Neuronal stem cell (in vitro differentiated cells): ENCODE results near the gene DNAH1.

Source experiments
- DNase-seq: peaks from one replicate; pipeline ENCODE4 v3.0.0-alpha.2; 2013; ENCODE audit warnings: low spot score
- H2AFZ ChIP-seq: one replicate; pipeline ENCODE4 v1.6.1; 2013; ENCODE audit warnings: mild to moderate bottlenecking, low read length, inconsistent platforms
- H2AK5ac ChIP-seq: 2 replicates; pipeline ENCODE4 v1.6.1; 2013; ENCODE audit warnings: low read depth, mild to moderate bottlenecking, inconsistent platforms, low read length, moderate library complexity, mixed read lengths
- H2BK120ac ChIP-seq: 2 replicates; pipeline ENCODE4 v1.6.1; 2013; ENCODE audit warnings: low read depth, mild to moderate bottlenecking, inconsistent platforms, low read length, moderate library complexity, mixed read lengths
- H2BK12ac ChIP-seq: one replicate; pipeline ENCODE4 v1.6.1; 2013; ENCODE audit warnings: low read length, inconsistent platforms
- H2BK15ac ChIP-seq: 2 replicates; pipeline ENCODE4 v1.6.1; 2013; ENCODE audit warnings: mild to moderate bottlenecking, low read length, inconsistent platforms, mixed read lengths
- H2BK5ac ChIP-seq: one replicate; pipeline ENCODE4 v1.6.1; 2013; ENCODE audit warnings: inconsistent platforms, mild to moderate bottlenecking, low read length, moderate library complexity
- H3K14ac ChIP-seq: one replicate; pipeline ENCODE4 v1.6.1; 2013; ENCODE audit warnings: low read length, inconsistent platforms
- H3K18ac ChIP-seq: 2 replicates; pipeline ENCODE4 v1.6.1; 2013; ENCODE audit warnings: low read length, inconsistent platforms
- H3K23ac ChIP-seq: 2 replicates; pipeline ENCODE4 v1.6.1; 2013; ENCODE audit warnings: low read depth, mild to moderate bottlenecking, mixed read lengths, low read length, inconsistent platforms; ENCODE audit not compliant: poor library complexity
- H3K27ac ChIP-seq: replicated peaks from 3 replicates; pipeline ENCODE4 v1.5.1; 2013; ENCODE audit warnings: low read length, inconsistent platforms
- H3K27me3 ChIP-seq, 3 experiments: 2 replicates each; pipeline ENCODE4 v1.6.1; 2013; ENCODE audit warnings: low read length in 3 of 3, mild to moderate bottlenecking in 2 of 3, inconsistent platforms in 1 of 3, low read depth in 1 of 3, mixed read lengths in 1 of 3, moderate library complexity in 1 of 3; ENCODE audit not compliant: control insufficient read depth in 3 of 3, insufficient read depth in 3 of 3
- H3K36me3 ChIP-seq, 2 donors: replicated peaks in 1 of 2; 2 replicates each; pipeline ENCODE4 v1.6.1; 2013; ENCODE audit warnings: low read length in 2 of 2; ENCODE audit not compliant: control insufficient read depth in 2 of 2, insufficient read depth in 2 of 2
- H3K4ac ChIP-seq: 2 replicates; pipeline ENCODE4 v1.6.1; 2013; ENCODE audit warnings: inconsistent platforms, mild to moderate bottlenecking, low read length, moderate library complexity
- H3K4me1 ChIP-seq, 2 donors: 1 replicate in 1 of 2; 2 replicates in 1 of 2; pipeline ENCODE4 v1.6.1; 2013; ENCODE audit warnings: low read length in 2 of 2, low read depth in 1 of 2; ENCODE audit not compliant: control insufficient read depth in 2 of 2, insufficient read depth in 1 of 2
- H3K4me2 ChIP-seq: one replicate; pipeline ENCODE4 v1.6.1; 2013; ENCODE audit warnings: mild to moderate bottlenecking, low read length, inconsistent platforms; ENCODE audit not compliant: insufficient read depth, poor library complexity, severe bottlenecking
- H3K4me3 ChIP-seq, 2 donors: 2 replicates each; pipeline ENCODE4 v1.5.1; 2013; ENCODE audit warnings: low read length in 2 of 2, mild to moderate bottlenecking in 2 of 2, inconsistent platforms in 1 of 2, moderate library complexity in 1 of 2
- H3K79me1 ChIP-seq: one replicate; pipeline ENCODE4 v1.6.1; 2013; ENCODE audit warnings: low read depth, mild to moderate bottlenecking, inconsistent platforms, low read length, moderate library complexity
- H3K9ac ChIP-seq: one replicate; pipeline ENCODE4 v1.6.1; 2013; ENCODE audit warnings: mild to moderate bottlenecking, low read depth, low read length, inconsistent platforms; ENCODE audit not compliant: poor library complexity
- H3K9me3 ChIP-seq, 2 donors: replicated peaks in 1 of 2; 2 replicates each; pipeline versions ENCODE3 to v1.6.1; 2013; ENCODE audit warnings: low read length in 2 of 2, mild to moderate bottlenecking in 2 of 2, inconsistent platforms in 1 of 2, low read depth in 1 of 2, mixed read lengths in 1 of 2, moderate library complexity in 1 of 2; ENCODE audit not compliant: control insufficient read depth in 2 of 2, insufficient read depth in 1 of 2
- H4K8ac ChIP-seq: one replicate; pipeline ENCODE4 v1.6.1; 2013; ENCODE audit warnings: low read depth, mild to moderate bottlenecking, inconsistent platforms, low read length, moderate library complexity
- H4K91ac ChIP-seq: one replicate; pipeline ENCODE4 v1.6.1; 2013; ENCODE audit warnings: low read length, low read depth, mild to moderate bottlenecking, inconsistent platforms; ENCODE audit not compliant: poor library complexity
- WGBS, 2 donors: extraction: QIAGEN DNeasy Blood & Tissue Kit; methylation state at CpG; one replicate each; pipeline ENCODE4 v1.1.7; 2013; ENCODE audit warnings: missing lambda C conversion rate in 2 of 2, mixed read lengths in 1 of 2; ENCODE audit not compliant: insufficient read length in 2 of 2, insufficient replicate concordance in 1 of 2; ENCODE audit errors: extremely low coverage in 2 of 2; 5-methylcytosine and 5-hydroxymethylcytosine counted together

DNAH1 gene

GRCh38 chr3:52318186-52318816, 2.2 kb downstream of the DNAH1 start:
- Histone ChIP-seq H2BK15ac (no peak overlapping the region), H4K91ac (no peak overlapping the region), H3K4ac (peak overlapping the region; percentile 2), H3K9me3 (no peaks in the 10 kb centered on the region), H3K27ac (no peak overlapping the region), H2AK5ac (no peak overlapping the region), H3K18ac (no peak overlapping the region), H2BK5ac (no peak overlapping the region), H3K36me3 (no peaks in the 10 kb centered on the region), H3K27me3 (no peaks in the 10 kb centered on the region), H4K8ac (no peak overlapping the region), H3K23ac (no peak overlapping the region), H2BK120ac (no peak overlapping the region), H2AFZ (no peak overlapping the region), H3K4me2 (no peak overlapping the region), H2BK12ac (peak overlapping the region; percentile 1), H3K9ac (no peak overlapping the region), H3K4me3 (no peak overlapping the region), H3K79me1 (no peaks in the 10 kb centered on the region), H3K4me1 (peaks cover 26 to 38% of the 10 kb centered on the region in 2 donors), H3K14ac (peak overlapping the region; percentile 14)
- no CpG with 5 or more reads among the region's 14 CpGs for WGBS, 2 donors
- DNase-seq = no peak

- no peak overlapping the region for H4K8ac ChIP-seq
- peak overlapping the region; percentile 10 for H3K27ac ChIP-seq
- H3K27me3 ChIP-seq = no peaks in the 10 kb centered on the region
- no peak overlapping the region for H3K4ac ChIP-seq
- H2AFZ ChIP-seq = peak overlapping the region; percentile 64
- H3K9me3 ChIP-seq = no peaks in the 10 kb centered on the region
- H3K4me3 ChIP-seq = no peak overlapping the region
- H2AK5ac ChIP-seq = peak overlapping the region; percentile 78
- H3K36me3 ChIP-seq = no peaks in the 10 kb centered on the region
- H4K91ac ChIP-seq = peak overlapping the region; percentile 74
- peak overlapping the region; percentile 43 for H2BK12ac ChIP-seq
- H2BK5ac ChIP-seq = peak overlapping the region; percentile 75
- peaks cover 13 to 24% of the 10 kb centered on the region in 2 donors for H3K4me1 ChIP-seq
- peak overlapping the region; percentile 79 for H3K9ac ChIP-seq
- no CpG with 5 or more reads among the region's 10 CpGs for WGBS, 2 donors
- H2BK15ac ChIP-seq = peak overlapping the region; percentile 73
- H3K14ac ChIP-seq = no peak overlapping the region
- no peak overlapping the region for H3K23ac ChIP-seq
- H2BK120ac ChIP-seq = no peak overlapping the region
- H3K4me2 ChIP-seq = no peak overlapping the region
- peak overlapping the region; percentile 79 for H3K18ac ChIP-seq
- H3K79me1 ChIP-seq = no peaks in the 10 kb centered on the region
- DNase-seq = no peak
Observed at GRCh38 chr3:52319921-52320595, 3.9 kb downstream of the DNAH1 start.

GRCh38 chr3:52321481-52321880, 5.4 kb downstream of the DNAH1 start:
- no peak overlapping the region for H2BK15ac ChIP-seq

GRCh38 chr3:52322466-52322865, 6.3 kb downstream of the DNAH1 start:
- H3K9me3 ChIP-seq = no peaks in the 10 kb centered on the region
- H3K4ac ChIP-seq = no peak overlapping the region
- H3K36me3 ChIP-seq = no peaks in the 10 kb centered on the region
- no peak overlapping the region for H3K18ac ChIP-seq
- no peak overlapping the region for H3K4me2 ChIP-seq
- H3K4me1 ChIP-seq = peaks cover 8 to 13% of the 10 kb centered on the region in 2 donors
- H2BK12ac ChIP-seq = no peak overlapping the region
- DNase-seq = no peak
- peak overlapping the region; percentile 47 for H2AK5ac ChIP-seq
- H2BK15ac ChIP-seq = peak overlapping the region; percentile 16
- no peaks in the 10 kb centered on the region for H3K27me3 ChIP-seq
- H3K4me3 ChIP-seq = no peak overlapping the region
- H2BK5ac ChIP-seq = no peak overlapping the region
- no peak overlapping the region for H4K91ac ChIP-seq
- no peak overlapping the region for H2BK120ac ChIP-seq
- no peak overlapping the region for H3K23ac ChIP-seq
- no peak overlapping the region for H3K27ac ChIP-seq
- WGBS, 2 donors = no CpG with 5 or more reads among the region's 7 CpGs
- no peak overlapping the region for H3K14ac ChIP-seq
- no peaks in the 10 kb centered on the region for H3K79me1 ChIP-seq
- H3K9ac ChIP-seq = no peak overlapping the region
- no peak overlapping the region for H2AFZ ChIP-seq
- H4K8ac ChIP-seq = no peak overlapping the region

More at GRCh38 chr3:52321481-52321880, 5.4 kb downstream of the DNAH1 start:
- no peaks in the 10 kb centered on the region for H3K79me1 ChIP-seq
- no peak overlapping the region for H3K23ac ChIP-seq
- no CpG with 5 or more reads among the region's 5 CpGs for WGBS, 2 donors
- H3K27ac ChIP-seq = no peak overlapping the region
- H3K36me3 ChIP-seq = no peaks in the 10 kb centered on the region
- H3K4me2 ChIP-seq = no peak overlapping the region
- no peak overlapping the region for H3K4ac ChIP-seq
- no peak overlapping the region for H2AFZ ChIP-seq
- H3K9ac ChIP-seq = no peak overlapping the region
- no peak overlapping the region for H4K91ac ChIP-seq
- no peak overlapping the region for H4K8ac ChIP-seq
- H3K4me1 ChIP-seq = peaks cover 12 to 13% of the 10 kb centered on the region in 2 donors
- H3K27me3 ChIP-seq = no peaks in the 10 kb centered on the region
- H3K14ac ChIP-seq = no peak overlapping the region
- no peak for DNase-seq
- H2BK120ac ChIP-seq = peak overlapping the region; percentile 4
- H3K18ac ChIP-seq = no peak overlapping the region
- no peaks in the 10 kb centered on the region for H3K9me3 ChIP-seq
- no peak overlapping the region for H2BK12ac ChIP-seq
- H3K4me3 ChIP-seq = no peak overlapping the region
- H2AK5ac ChIP-seq = no peak overlapping the region
- H2BK5ac ChIP-seq = no peak overlapping the region
